GM18502 (cell line): ENCODE measurements around the gene FAM174C.
A peak's percentile ranks its signal among the peaks of the same experiment; 100 is the strongest.
"Not testable (repeated sequence)": the region's sequence is repeated elsewhere in the genome, so short reads cannot be mapped to it uniquely, and the experiment has no call there.

ENCODE experiments used
- ATAC-seq: cut with Tn5 transposase; IDR thresholded peaks from one replicate; pipeline ENCODE4 v1.9.1; 2021; ENCODE audit warnings: mild to moderate bottlenecking; ENCODE audit not compliant: unreplicated experiment, poor library complexity

The FAM174C gene

GRCh38 chr19:1237027-1237659, 38.2 kb upstream of the FAM174C start:
- ATAC-seq, result no peak

- no peak for ATAC-seq
Measured at GRCh38 chr19:1237754-1238368, 37.5 kb upstream of the FAM174C start, which contains the start of gene CBARP. Gene CBARP, minus strand, starts transcription at chr19:1238005. Its CDS starts 1,905 bp downstream, at chr19:1236100.

- ATAC-seq, result no peak
Measured at GRCh38 chr19:1238369-1239303, 36.7 kb upstream of the FAM174C start.

GRCh38 chr19:1239420-1239795, 35.9 kb upstream of the FAM174C start:
- no peak for ATAC-seq

GRCh38 chr19:1239796-1240737, 35.3 kb upstream of the FAM174C start:
- ATAC-seq, result peak; percentile 40

- no peak for ATAC-seq
Measured at GRCh38 chr19:1240925-1241324, 34.4 kb upstream of the FAM174C start.

GRCh38 chr19:1241417-1242095, 33.8 kb upstream of the FAM174C start, which contains the start of gene ATP5F1D:
Gene ATP5F1D, plus strand, starts transcription at chr19:1241751. Its CDS starts 100 bp downstream, at chr19:1241851.
- ATAC-seq, result peak; percentile 39

GRCh38 chr19:1243768-1244692, 31.3 kb upstream of the FAM174C start:
- ATAC-seq, result no peak

- ATAC-seq, result no peak
Measured at GRCh38 chr19:1244693-1245451, 30.5 kb upstream of the FAM174C start.

- ATAC-seq, result no peak
Measured at GRCh38 chr19:1245494-1246264, 29.7 kb upstream of the FAM174C start.

GRCh38 chr19:1246265-1247087, 28.9 kb upstream of the FAM174C start:
- ATAC-seq, result not testable (repeated sequence)

GRCh38 chr19:1247748-1248138, 27.6 kb upstream of the FAM174C start:
- no peak for ATAC-seq

- peak; percentile 18 for ATAC-seq
Measured at GRCh38 chr19:1248139-1248785, 27.1 kb upstream of the FAM174C start, which contains the start of gene MIDN. Gene MIDN, plus strand, starts transcription at chr19:1248583. Its CDS starts 1,714 bp downstream, at chr19:1250297.

GRCh38 chr19:1248786-1249297, 26.5 kb upstream of the FAM174C start:
- ATAC-seq, result peak; percentile 36
